Astrocyte of the spinal cord (primary cell): ENCODE results near the gene HMX1.

Source experiments
- DNase-seq: peaks from one replicate; pipeline ENCODE4 v3.0.0; 2011; ENCODE audit warnings: low read depth, low spot score
- H3K4me3 ChIP-seq: 2 replicates; pipeline ENCODE4 v1.5.1; 2011; ENCODE audit warnings: low read depth, mild to moderate bottlenecking, low read length, moderate library complexity
- in situ Hi-C: cut with HindIII; loops from 2 replicates; pipeline ENCODE4 v1.10.0; 2017; ENCODE audit warnings: low sequenced_read_pairs
- TF ChIP-seq, protein P1 (sequence below): IDR thresholded peaks from 2 replicates; pipeline ENCODE4 v1.5.1; 2012; ENCODE audit warnings: low read depth, mild to moderate bottlenecking, low read length, inconsistent platforms

HMX1 gene

DNA sequence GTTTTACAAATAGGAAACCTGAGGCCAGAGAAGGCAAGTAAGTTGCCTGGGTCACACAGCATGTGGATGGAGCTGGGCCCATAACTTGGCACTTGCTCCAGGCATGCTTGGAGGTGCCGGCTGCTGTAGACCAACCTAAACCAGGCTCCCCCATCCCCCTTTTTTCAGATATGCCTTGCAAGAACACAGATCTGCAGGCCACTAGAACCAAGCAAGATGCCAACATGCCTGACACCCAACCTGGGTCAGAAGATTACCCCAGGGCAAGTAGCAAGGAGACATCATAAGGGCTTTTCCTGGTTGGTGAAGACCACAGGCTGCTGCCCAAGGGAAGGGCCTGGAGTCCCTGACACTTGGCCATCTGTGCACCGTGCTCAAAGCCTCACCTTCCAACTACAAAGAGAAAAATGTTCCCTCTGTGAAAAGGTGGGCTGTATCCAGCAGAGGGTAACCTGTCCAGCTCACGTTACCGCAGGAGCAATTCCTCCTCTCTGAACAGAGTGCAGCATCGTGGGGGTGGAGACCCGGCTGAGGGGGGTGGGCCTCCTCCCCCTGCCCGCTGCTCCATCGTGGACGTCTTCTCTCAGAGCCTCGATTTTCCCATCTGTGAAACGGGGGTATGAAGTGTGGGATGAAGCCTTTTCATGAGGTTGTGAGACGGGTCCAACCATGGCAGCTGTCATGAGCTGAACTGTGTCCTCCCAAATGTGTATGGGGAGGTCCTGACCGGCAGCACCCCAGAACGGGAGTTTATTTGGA lies 23.0 kb downstream of the HMX1 start:
- in situ Hi-C loops: no loop called here
- TF ChIP-seq, protein P1, sequence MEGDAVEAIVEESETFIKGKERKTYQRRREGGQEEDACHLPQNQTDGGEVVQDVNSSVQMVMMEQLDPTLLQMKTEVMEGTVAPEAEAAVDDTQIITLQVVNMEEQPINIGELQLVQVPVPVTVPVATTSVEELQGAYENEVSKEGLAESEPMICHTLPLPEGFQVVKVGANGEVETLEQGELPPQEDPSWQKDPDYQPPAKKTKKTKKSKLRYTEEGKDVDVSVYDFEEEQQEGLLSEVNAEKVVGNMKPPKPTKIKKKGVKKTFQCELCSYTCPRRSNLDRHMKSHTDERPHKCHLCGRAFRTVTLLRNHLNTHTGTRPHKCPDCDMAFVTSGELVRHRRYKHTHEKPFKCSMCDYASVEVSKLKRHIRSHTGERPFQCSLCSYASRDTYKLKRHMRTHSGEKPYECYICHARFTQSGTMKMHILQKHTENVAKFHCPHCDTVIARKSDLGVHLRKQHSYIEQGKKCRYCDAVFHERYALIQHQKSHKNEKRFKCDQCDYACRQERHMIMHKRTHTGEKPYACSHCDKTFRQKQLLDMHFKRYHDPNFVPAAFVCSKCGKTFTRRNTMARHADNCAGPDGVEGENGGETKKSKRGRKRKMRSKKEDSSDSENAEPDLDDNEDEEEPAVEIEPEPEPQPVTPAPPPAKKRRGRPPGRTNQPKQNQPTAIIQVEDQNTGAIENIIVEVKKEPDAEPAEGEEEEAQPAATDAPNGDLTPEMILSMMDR: no peak
- no peak for DNase-seq
- no peak overlapping the region for H3K4me3 ChIP-seq

DNA sequence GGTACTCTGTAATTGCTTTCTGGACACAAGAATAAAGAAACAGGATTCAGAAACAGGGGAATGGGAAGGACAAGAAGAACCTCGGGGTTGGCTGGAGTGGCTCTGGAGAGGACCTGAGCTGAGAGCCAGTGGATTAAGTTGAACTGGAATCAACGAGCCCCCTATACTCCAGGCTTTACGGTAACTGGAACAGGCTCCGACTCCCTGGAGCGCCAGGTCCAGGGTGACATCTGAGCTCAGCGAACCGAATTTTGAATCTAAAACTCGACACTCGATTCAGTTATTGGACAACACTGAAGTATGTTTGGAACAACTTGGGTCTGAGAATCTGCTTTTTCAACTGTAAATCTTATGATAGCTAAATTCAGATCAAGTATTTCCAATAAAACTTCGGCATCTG lies 23.9 kb downstream of the HMX1 start:
- no peak overlapping the region for H3K4me3 ChIP-seq
- TF ChIP-seq, protein P1: no peak
- in situ Hi-C loops: no loop called here
- no peak for DNase-seq

DNA sequence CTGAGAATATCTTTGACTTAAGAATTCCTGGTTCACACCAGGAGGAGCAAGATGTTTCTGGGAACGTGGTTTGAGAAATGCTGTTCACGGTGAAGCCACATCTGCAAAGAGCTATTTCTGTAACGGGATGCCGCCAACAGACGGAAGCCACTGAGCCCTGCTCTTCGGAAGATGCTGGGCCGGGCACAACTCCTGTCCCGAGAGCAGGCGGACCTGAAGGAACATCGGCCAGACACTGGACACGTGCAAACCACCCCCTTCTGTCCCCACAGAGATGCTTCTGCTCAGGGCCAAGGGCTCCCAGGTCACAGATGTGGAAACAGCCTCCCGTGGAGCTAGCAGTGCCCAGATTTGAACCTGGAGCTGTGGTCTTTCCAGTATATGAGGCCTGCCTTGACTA lies 24.3 kb downstream of the HMX1 start:
- DNase-seq: no peak
- in situ Hi-C loops: no loop called here
- H3K4me3 ChIP-seq: no peak overlapping the region
- TF ChIP-seq, protein P1: no peak

DNA sequence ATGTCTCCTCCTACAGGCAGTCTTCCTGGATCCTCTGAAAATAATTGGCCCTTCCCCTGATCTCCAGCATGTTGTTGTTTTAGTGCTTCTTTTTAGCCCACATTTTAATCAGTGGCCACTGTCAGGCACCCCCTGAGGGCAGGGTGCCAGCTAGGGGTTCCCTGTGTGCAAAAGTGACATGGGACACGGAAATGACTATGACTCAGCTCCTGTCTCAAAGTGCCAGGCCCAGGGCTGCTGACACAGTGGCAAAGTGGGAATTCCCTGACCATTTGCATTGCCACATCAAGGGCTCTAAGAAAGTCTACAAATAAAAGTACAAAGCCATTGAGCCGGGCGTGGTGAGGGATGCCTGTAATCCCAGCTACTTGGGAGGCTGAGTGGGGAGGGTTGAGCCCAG lies 24.8 kb downstream of the HMX1 start:
- TF ChIP-seq, protein P1: no peak
- no peak overlapping the region for H3K4me3 ChIP-seq
- in situ Hi-C loops: no loop called here
- no peak for DNase-seq

DNA sequence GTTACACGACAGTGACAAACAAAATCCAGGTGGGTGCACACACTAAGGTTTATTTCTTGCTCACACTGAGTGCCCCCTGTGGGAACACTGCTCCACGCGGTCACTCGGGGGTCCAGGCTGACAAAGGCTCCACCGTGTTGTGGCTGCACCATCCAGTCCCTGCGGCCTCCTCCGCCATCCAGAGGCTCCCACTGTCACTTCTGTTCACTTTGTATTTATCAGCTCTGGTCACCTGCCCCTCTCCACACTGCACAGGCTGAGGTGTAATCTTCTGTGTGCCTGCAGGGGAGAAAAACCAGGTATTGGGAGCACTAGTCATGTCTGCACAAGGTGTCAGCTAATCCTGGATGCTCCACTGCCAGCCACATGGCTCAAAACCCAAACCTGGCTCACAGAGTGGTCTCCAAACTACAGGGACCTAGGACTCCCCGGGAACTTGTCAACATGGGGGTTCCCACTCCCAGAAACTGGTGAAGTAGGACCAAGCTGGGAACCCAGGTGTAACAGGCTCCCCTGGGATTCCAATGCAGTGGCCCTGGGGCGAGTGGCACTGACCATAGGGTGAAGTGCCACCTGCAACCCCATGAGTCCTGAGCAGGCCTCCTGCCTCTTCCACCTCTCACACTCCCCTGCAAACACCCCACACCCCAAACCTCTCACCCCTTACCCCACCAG lies 25.5 kb downstream of the HMX1 start:
- DNase-seq: no peak
- H3K4me3 ChIP-seq: no peak overlapping the region
- in situ Hi-C loops: no loop called here
- TF ChIP-seq, protein P1: no peak

DNA sequence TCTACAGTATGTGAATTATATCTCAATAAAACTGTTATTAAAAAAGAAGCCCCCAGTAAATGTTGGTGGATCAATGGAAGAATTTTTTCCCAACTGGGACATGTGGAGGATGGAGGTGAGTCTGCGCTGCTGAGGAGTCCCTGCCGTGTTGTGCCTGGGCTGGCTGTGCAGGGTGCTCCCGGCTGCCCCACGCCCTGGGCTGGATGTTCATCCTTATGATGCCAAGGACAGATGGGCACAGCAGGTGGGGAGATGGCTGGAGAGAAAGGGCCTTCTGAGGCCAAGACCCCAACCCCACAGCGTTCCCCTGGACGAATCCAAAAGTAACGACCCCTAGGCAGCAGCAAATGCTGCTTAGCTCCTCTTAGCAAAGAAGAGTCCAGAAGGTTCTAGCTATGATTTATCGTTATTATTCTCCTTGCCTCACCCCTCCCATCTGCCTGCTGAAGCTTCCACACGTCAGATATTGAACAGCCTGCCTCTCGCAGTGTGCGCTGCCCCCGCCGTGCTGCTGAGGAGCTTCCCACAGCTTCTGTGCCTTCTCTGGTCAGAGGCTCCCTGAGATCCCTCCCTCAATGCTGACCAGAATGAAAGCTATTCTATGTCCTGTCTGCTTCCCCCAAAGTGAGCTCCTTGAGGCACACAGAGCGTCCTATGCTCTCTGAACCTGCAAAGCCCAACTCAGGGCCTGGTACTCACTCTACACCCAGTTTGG lies 26.5 kb downstream of the HMX1 start:
- in situ Hi-C loops: no loop called here
- DNase-seq: no peak
- H3K4me3 ChIP-seq: no peak overlapping the region
- TF ChIP-seq, protein P1: no peak
